K562 (cell line): ENCODE data around the gene SGK1. TPM values are rescaled to one million over a fixed set of nuclear protein-coding genes. Genes with fewer than 3 reads are reported as not detected.

Source experiments
- ADNP ChIP-seq: fragments of 200-800 bp; sonication (Bioruptor generic); IDR thresholded peaks from 2 replicates; pipeline ENCODE4 v1.6.1; 2016; ENCODE audit warnings: missing genetic modification characterization, missing compliant biosample characterization
- EP300 ChIP-seq: IDR thresholded peaks from 2 replicates; pipeline ENCODE4 v1.6.1; 2012; ENCODE audit warnings: low read length, improper control_type of control experiment
- HDAC1 ChIP-seq, 2 experiments: fragments of 450-650 bp; IDR thresholded peaks; 2 replicates each; pipeline ENCODE4 v1.6.1; 2016 to 2017; ENCODE audit warnings: inconsistent platforms in 1 of 2, mild to moderate bottlenecking in 1 of 2, moderate library complexity in 1 of 2
- HMGN3 ChIP-seq: IDR thresholded peaks from 2 replicates; pipeline ENCODE4 v1.6.1; 2011; ENCODE audit warnings: borderline replicate concordance, low read depth, mild to moderate bottlenecking, mixed read lengths, low read length; ENCODE audit not compliant: insufficient read length; ENCODE audit errors: extremely low read depth
- HNRNPH1 ChIP-seq: fragments of 200-400 bp; formaldehyde crosslinking; optimal IDR thresholded peaks from 2 replicates; pipeline ENCODE3; 2017; ENCODE audit warnings: low read depth, mild to moderate bottlenecking, low read length, moderate library complexity
- KLF13 ChIP-seq: fragments of 450-650 bp; IDR thresholded peaks from 2 replicates; pipeline ENCODE4 v1.6.1; 2016; ENCODE audit warnings: missing genetic modification characterization, low read depth, mild to moderate bottlenecking, missing compliant biosample characterization, moderate library complexity, borderline replicate concordance
- MAFG ChIP-seq: fragments of 450-650 bp; conservative IDR thresholded peaks from 2 replicates; pipeline ENCODE4 v1.6.1; 2016; ENCODE audit warnings: missing genetic modification characterization, missing compliant biosample characterization
- MYBL2 ChIP-seq, 2 experiments: fragments of 450-650 bp in 1 of 2; sonication (generic) in 1 of 2; formaldehyde crosslinking in 1 of 2; IDR thresholded peaks; 2 replicates each; pipeline versions ENCODE4 v1.6.1 to v1.8.1; 2017 to 2022; ENCODE audit warnings: borderline replicate concordance in 1 of 2, inconsistent platforms in 1 of 2, low read depth in 1 of 2, mild to moderate bottlenecking in 1 of 2, missing genetic modification reagents in 1 of 2, moderate library complexity in 1 of 2
- MYC ChIP-seq, 2 experiments: fragments of 250-450 bp in 1 of 2; sonication (Bioruptor Pico) in 1 of 2; IDR thresholded peaks; 2 replicates each; pipeline versions ENCODE4 v1.5.1 to v1.6.1; 2012 to 2021; ENCODE audit warnings: low read depth in 2 of 2, borderline replicate concordance in 1 of 2, improper control_type of control experiment in 1 of 2, low read length in 1 of 2, mild to moderate bottlenecking in 1 of 2, moderate library complexity in 1 of 2
- NFIC ChIP-seq: fragments of 450-650 bp; IDR thresholded peaks from 2 replicates; pipeline ENCODE4 v1.6.1; 2017; ENCODE audit warnings: mild to moderate bottlenecking, inconsistent platforms
- NFXL1 ChIP-seq: fragments of 450-650 bp; formaldehyde crosslinking; IDR thresholded peaks from 2 replicates; pipeline ENCODE4 v1.4.0; 2021; ENCODE audit warnings: mild to moderate bottlenecking
- NR1H2 ChIP-seq: sonication (generic); formaldehyde crosslinking; IDR thresholded peaks from 2 replicates; pipeline ENCODE4 v1.4.0; 2020; ENCODE audit warnings: mild to moderate bottlenecking, missing genetic modification reagents
- NRF1 ChIP-seq, 2 experiments: fragments of 450-650 bp; IDR thresholded peaks in 1 of 2; conservative IDR thresholded peaks in 1 of 2; 2 replicates each; pipeline ENCODE4 v1.6.1; 2014; ENCODE audit warnings: mild to moderate bottlenecking in 2 of 2
- PURB ChIP-seq: sonication (generic); formaldehyde crosslinking; IDR thresholded peaks from 2 replicates; pipeline ENCODE4 v1.9.0; 2021; ENCODE audit warnings: low read depth, mild to moderate bottlenecking, missing genetic modification reagents
- PYGO2 ChIP-seq: fragments of 450-650 bp; IDR thresholded peaks from 2 replicates; pipeline ENCODE4 v1.6.1; 2016; ENCODE audit warnings: mild to moderate bottlenecking, missing genetic modification characterization, moderate library complexity, missing compliant biosample characterization
- RBM17 ChIP-seq: fragments of 200-400 bp; formaldehyde crosslinking; IDR thresholded peaks from 2 replicates; pipeline ENCODE4 v1.6.1; 2017; ENCODE audit warnings: low read depth, mild to moderate bottlenecking, low read length, borderline replicate concordance
- RHOXF2B ChIP-seq: fragments of 250-450 bp; sonication (Bioruptor Pico); conservative IDR thresholded peaks from 2 replicates; pipeline ENCODE4 v1.5.1; 2021
- SMAD4 ChIP-seq: fragments of 250-450 bp; sonication (Bioruptor Pico); conservative IDR thresholded peaks from 2 replicates; pipeline ENCODE4 v1.8.0; 2021; ENCODE audit warnings: inconsistent platforms, mild to moderate bottlenecking, moderate library complexity
- TBP ChIP-seq: optimal IDR thresholded peaks from 2 replicates; pipeline ENCODE3; 2011; ENCODE audit warnings: low read depth, low read length, improper control_type of control experiment
- ZFPM2 ChIP-seq: fragments of 250-450 bp; sonication (Bioruptor Pico); IDR thresholded peaks from 2 replicates; pipeline ENCODE4 v1.5.1; 2022; ENCODE audit warnings: mild to moderate bottlenecking
- ZNF121 ChIP-seq: sonication (generic); formaldehyde crosslinking; conservative IDR thresholded peaks from 2 replicates; pipeline ENCODE4 v1.8.0; 2022; ENCODE audit warnings: missing genetic modification reagents
- ZNF23 ChIP-seq: fragments of 250-450 bp; sonication (Bioruptor Pico); IDR thresholded peaks from 2 replicates; pipeline ENCODE4 v1.4.0; 2020; ENCODE audit warnings: mild to moderate bottlenecking
- polyA plus RNA-seq, 8 experiments: library from polyadenylated mRNA; depleted of rRNA in 4 of 8; stranded (reverse) in 5 of 8; unstranded in 3 of 8; fragments of >200 nt; fragmentation: Nextera tagmentation in 2 of 8; fragmentation: Illumina TruSeq in 1 of 8; extraction: Ambion mirVana in 2 of 8; extraction: Trizol in 1 of 8; gene quantifications; 2 replicates each; pipeline versions ENCODE4 v1.2.1 to v1.2.3, GENCODE V29; 2011 to 2014; ENCODE audit warnings: inconsistent platforms in 1 of 8, missing spikeins in 1 of 8
- total RNA-seq, 7 experiments: library from RNA; depleted of rRNA in 6 of 7; stranded (reverse); fragments of >200 nt in 6 of 7; fragmentation: Illumina TruSeq in 2 of 7; extraction: Trizol in 2 of 7; gene quantifications; 2 replicates each; pipeline versions ENCODE4 v1.2.1 to v1.2.3, GENCODE V29; 2011 to 2021; ENCODE audit warnings: low replicate concordance in 1 of 7
- TF ChIP-seq, protein P1 (sequence below): fragments of 450-650 bp; IDR thresholded peaks from 2 replicates; pipeline ENCODE4 v1.6.1; 2017; ENCODE audit warnings: mild to moderate bottlenecking, moderate library complexity
- TF ChIP-seq, protein P2 (sequence below): fragments of 450-650 bp; IDR thresholded peaks from 2 replicates; pipeline ENCODE4 v1.6.1; 2016; ENCODE audit warnings: low read depth, mild to moderate bottlenecking, moderate library complexity
- TF ChIP-seq, protein P3 (sequence below): IDR thresholded peaks from 2 replicates; pipeline ENCODE4 v1.6.1; 2011; ENCODE audit not compliant: insufficient read length; ENCODE audit errors: extremely low read depth

The SGK1 gene
- total and polyA plus RNA-seq, 9 of the 15 experiments (the other 6 are each of a cell fraction or from before 2014, with no cell fraction given) = 3.5 to 7.2 (median 3.9) TPM

DNA sequence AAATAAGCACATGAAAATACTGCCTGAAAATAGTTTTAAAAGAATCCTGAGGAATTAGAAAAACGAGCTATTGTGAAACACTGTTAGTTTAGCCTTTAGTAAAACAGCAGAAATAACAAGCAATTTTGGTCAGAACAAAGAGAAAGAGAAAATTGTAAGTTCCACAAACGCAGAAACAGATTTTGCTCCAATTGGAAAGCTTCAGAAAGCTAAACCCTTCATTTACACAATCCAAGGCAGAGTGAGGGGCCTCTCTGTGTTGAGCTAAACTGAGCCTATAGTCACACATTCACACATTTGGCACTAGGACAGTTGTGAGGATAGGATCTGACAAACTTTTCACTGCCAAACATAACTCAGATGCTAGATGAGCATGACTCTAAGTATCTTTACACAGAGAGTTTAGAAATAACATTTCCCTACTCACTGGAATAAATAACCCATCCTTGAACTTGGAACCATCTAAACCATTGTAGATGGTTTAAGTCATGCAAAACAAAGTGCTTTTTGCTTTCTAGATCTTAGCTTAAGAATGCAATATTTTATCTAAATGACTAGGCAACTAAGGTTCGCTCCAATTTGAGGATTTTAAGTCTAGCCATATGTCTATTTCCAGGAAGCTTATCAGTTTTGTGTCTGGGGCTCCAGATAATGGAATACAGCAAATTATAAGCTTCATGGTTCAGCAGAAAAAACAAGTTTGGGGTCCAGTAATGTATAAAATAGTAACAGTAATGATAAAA is 122.6 kb downstream of the SGK1 start (continued):
- no peak for TF ChIP-seq NR1H2 (CRISPR knock-in tag)
- TF ChIP-seq PURB (CRISPR knock-in tag) = no peak
- TF ChIP-seq NFXL1 (CRISPR knock-in tag) = no peak
- TF ChIP-seq, protein P1, sequence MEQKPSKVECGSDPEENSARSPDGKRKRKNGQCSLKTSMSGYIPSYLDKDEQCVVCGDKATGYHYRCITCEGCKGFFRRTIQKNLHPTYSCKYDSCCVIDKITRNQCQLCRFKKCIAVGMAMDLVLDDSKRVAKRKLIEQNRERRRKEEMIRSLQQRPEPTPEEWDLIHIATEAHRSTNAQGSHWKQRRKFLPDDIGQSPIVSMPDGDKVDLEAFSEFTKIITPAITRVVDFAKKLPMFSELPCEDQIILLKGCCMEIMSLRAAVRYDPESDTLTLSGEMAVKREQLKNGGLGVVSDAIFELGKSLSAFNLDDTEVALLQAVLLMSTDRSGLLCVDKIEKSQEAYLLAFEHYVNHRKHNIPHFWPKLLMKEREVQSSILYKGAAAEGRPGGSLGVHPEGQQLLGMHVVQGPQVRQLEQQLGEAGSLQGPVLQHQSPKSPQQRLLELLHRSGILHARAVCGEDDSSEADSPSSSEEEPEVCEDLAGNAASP = no peak
- TF ChIP-seq NRF1 (conservative IDR thresholded peaks at IDR 0.05 in 1 of 2, IDR thresholded peaks at IDR 0.05 in 1 of 2) = no peak
- TF ChIP-seq RHOXF2B (CRISPR knock-in tag) = no peak
- no peak for TF ChIP-seq HMGN3
- TF ChIP-seq KLF13 (tag) = no peak
- TF ChIP-seq, protein P2, sequence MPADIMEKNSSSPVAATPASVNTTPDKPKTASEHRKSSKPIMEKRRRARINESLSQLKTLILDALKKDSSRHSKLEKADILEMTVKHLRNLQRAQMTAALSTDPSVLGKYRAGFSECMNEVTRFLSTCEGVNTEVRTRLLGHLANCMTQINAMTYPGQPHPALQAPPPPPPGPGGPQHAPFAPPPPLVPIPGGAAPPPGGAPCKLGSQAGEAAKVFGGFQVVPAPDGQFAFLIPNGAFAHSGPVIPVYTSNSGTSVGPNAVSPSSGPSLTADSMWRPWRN = no peak; the same call in 1 of the 2 replicates
- no peak for TF ChIP-seq ZNF121 (CRISPR knock-in tag)
- TF ChIP-seq MYBL2 (IDR thresholded peaks at IDR 0.05; ENCODE audit: low read depth) = no peak; the same call in 1 of the 2 replicates
- no peak for TF ChIP-seq MYBL2 (CRISPR knock-in tag; IDR thresholded peaks at IDR 0.05; ENCODE audit: borderline replicate concordance)
- no peak for TF ChIP-seq PYGO2 (tag)
- TF ChIP-seq SMAD4 (CRISPR knock-in tag) = peak; percentile 99
- peak; percentile 96 for TF ChIP-seq EP300
- TF ChIP-seq MYC (IDR thresholded peaks at IDR 0.05; ENCODE audit: low read depth, low read length) = 0 out of 2 replicates have a peak, but pooled peaks have one; percentile 23
- TF ChIP-seq MYC (CRISPR knock-in tag; IDR thresholded peaks at IDR 0.05; ENCODE audit: borderline replicate concordance, low read depth) = no peak
- TF ChIP-seq ZNF23 (CRISPR knock-in tag) = no peak
- no peak for TF ChIP-seq TBP
- TF ChIP-seq HNRNPH1 = no peak
- no peak for TF ChIP-seq ZFPM2 (CRISPR knock-in tag)
- TF ChIP-seq, protein P3, sequence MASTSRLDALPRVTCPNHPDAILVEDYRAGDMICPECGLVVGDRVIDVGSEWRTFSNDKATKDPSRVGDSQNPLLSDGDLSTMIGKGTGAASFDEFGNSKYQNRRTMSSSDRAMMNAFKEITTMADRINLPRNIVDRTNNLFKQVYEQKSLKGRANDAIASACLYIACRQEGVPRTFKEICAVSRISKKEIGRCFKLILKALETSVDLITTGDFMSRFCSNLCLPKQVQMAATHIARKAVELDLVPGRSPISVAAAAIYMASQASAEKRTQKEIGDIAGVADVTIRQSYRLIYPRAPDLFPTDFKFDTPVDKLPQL = no peak
- no peak for TF ChIP-seq RBM17
- TF ChIP-seq NFIC = peak; percentile 63
- peak; percentile 87 for TF ChIP-seq MAFG
- TF ChIP-seq ADNP (tag) = no peak; the same call in 1 of the 2 replicates
- TF ChIP-seq HDAC1 (IDR thresholded peaks at IDR 0.05) = peak in 1 of 2 experiments; percentile 63; a peak in 1 of 4 replicates
